OCI-LY3 (cell line): ENCODE measurements around the gene DPP6.

Experiments used
- CTCF ChIP-seq: fragments of 200-600, 300-600 bp; sonication (generic); IDR thresholded peaks from 2 replicates; pipeline ENCODE4 v1.5.1; 2014; ENCODE audit warnings: antibody characterized with exemption, low read length, low read depth
- EZH2phosphoT487 ChIP-seq: fragments of 200-600 bp; shearing (Covaris generic); IDR thresholded peaks from 2 replicates; pipeline ENCODE4 v1.6.1; 2018; ENCODE audit warnings: antibody characterized with exemption, mixed run types, low read depth

- no peak for TF ChIP-seq CTCF
- TF ChIP-seq EZH2phosphoT487 = no peak
Measured at GRCh38 chr7:154517768-154518167, 465.6 kb downstream of the DPP6 start.
